Activated CD4-positive, alpha-beta T cell treated with anti-CD3 and anti-CD28 coated beads, Interleukin-2, amount 10 ng/mL, durations not matched to agents 24 days and 14 days (primary cell): ENCODE measurements around the gene AQP10. TPM values are rescaled to one million over a fixed set of nuclear protein-coding genes. Genes with fewer than 3 reads are reported as not detected.
"Not testable (repeated sequence)": the region's sequence is repeated elsewhere in the genome, so short reads cannot be mapped to it uniquely, and the experiment has no call there.

Experiments
- DNase-seq: peaks from one replicate; pipeline ENCODE4 v3.0.0; 2022
- H3K27ac Mint-ChIP-seq: one replicate; pipeline ENCODE4 v1.8.0; 2022; ENCODE audit warnings: mild to moderate bottlenecking, mixed read lengths
- H3K27me3 Mint-ChIP-seq: one replicate; pipeline ENCODE4 v1.8.0; 2022; ENCODE audit warnings: mixed read lengths
- H3K36me3 Mint-ChIP-seq: one replicate; pipeline ENCODE4 v1.8.0; 2022; ENCODE audit warnings: low read depth, mild to moderate bottlenecking, mixed read lengths
- H3K4me1 Mint-ChIP-seq: one replicate; pipeline ENCODE4 v1.8.0; 2021; ENCODE audit warnings: mixed read lengths
- H3K4me3 Mint-ChIP-seq: one replicate; pipeline ENCODE4 v1.8.0; 2022; ENCODE audit warnings: mild to moderate bottlenecking, moderate library complexity, mixed read lengths
- H3K9me3 Mint-ChIP-seq: one replicate; pipeline ENCODE4 v1.8.0; 2021; ENCODE audit warnings: mixed read lengths
- intact Hi-C: fragments of 100-400 bp; cut with micrococcal nuclease; formaldehyde crosslinking; loops from one replicate; pipeline ENCODE4 v1.15.1; 2023
- total RNA-seq: library from RNA; stranded (reverse); gene quantifications from 2 replicates; pipeline ENCODE4 v1.2.3, GENCODE V29; 2022

AQP10 gene
- not detected in 2 replicates for total RNA-seq

- H3K27ac Mint-ChIP-seq: no peak within 1 kb of the TSS
- no peak within 1 kb of the TSS for H3K4me3 Mint-ChIP-seq
- no peak for DNase-seq
- H3K27me3 Mint-ChIP-seq: peaks cover 32% of the 10 kb centered on the region
- H3K4me1 Mint-ChIP-seq: peaks cover 6% of the 10 kb centered on the region
- H3K36me3 Mint-ChIP-seq: no peaks in the 10 kb centered on the region
- peaks cover 12% of the 10 kb centered on the region for H3K9me3 Mint-ChIP-seq
- intact Hi-C loops: no loop called here
Observed at GRCh38 chr1:154320882-154321608, at the start of gene AQP10. TSS of gene AQP10 (plus strand) at chr1:154321093. CDS start at chr1:154321156, 63 bp downstream.

GRCh38 chr1:154272217-154272998 is 48.5 kb upstream of the AQP10 start, which contains the start of gene HAX1:
TSS of gene HAX1 (plus strand) at chr1:154272629. CDS start at chr1:154272724, 95 bp downstream.
- H3K36me3 Mint-ChIP-seq: peaks cover 35% of the 10 kb centered on the region
- H3K4me3 Mint-ChIP-seq: peak within 1 kb of the TSS; percentile 97
- peaks cover 39% of the 10 kb centered on the region for H3K4me1 Mint-ChIP-seq
- DNase-seq: peak; percentile 98
- peak within 1 kb of the TSS; percentile 98 for H3K27ac Mint-ChIP-seq
- H3K27me3 Mint-ChIP-seq: no peaks in the 10 kb centered on the region
- no peaks in the 10 kb centered on the region for H3K9me3 Mint-ChIP-seq
- intact Hi-C loops: loop anchor here (1.0 to 5.0 kb wide), 8 partner anchors 52 to 475 kb away; partner anchors contain the start of genes RPS27 and UBAP2L

- peaks cover 39% of the 10 kb centered on the region for H3K4me1 Mint-ChIP-seq
- H3K27me3 Mint-ChIP-seq: no peaks in the 10 kb centered on the region
- no peak for DNase-seq
- H3K27ac Mint-ChIP-seq: peak overlapping the region; percentile 98
- no peaks in the 10 kb centered on the region for H3K9me3 Mint-ChIP-seq
- intact Hi-C loops: loop anchor here (1.0 to 5.0 kb wide), 8 partner anchors 53 to 476 kb away; partner anchors contain the start of genes RPS27 and UBAP2L
- H3K36me3 Mint-ChIP-seq: peaks cover 37% of the 10 kb centered on the region
- peak overlapping the region; percentile 97 for H3K4me3 Mint-ChIP-seq
Observed at GRCh38 chr1:154272999-154273563, 47.8 kb upstream of the AQP10 start.

GRCh38 chr1:154276797-154277196 is 44.1 kb upstream of the AQP10 start:
- H3K27me3 Mint-ChIP-seq: no peaks in the 10 kb centered on the region
- H3K27ac Mint-ChIP-seq: no peak overlapping the region
- peaks cover 26% of the 10 kb centered on the region for H3K4me1 Mint-ChIP-seq
- peaks cover 13% of the 10 kb centered on the region for H3K36me3 Mint-ChIP-seq
- intact Hi-C loops: no loop called here
- H3K9me3 Mint-ChIP-seq: no peaks in the 10 kb centered on the region
- no peak overlapping the region for H3K4me3 Mint-ChIP-seq
- DNase-seq: peak; percentile 77

DNA sequence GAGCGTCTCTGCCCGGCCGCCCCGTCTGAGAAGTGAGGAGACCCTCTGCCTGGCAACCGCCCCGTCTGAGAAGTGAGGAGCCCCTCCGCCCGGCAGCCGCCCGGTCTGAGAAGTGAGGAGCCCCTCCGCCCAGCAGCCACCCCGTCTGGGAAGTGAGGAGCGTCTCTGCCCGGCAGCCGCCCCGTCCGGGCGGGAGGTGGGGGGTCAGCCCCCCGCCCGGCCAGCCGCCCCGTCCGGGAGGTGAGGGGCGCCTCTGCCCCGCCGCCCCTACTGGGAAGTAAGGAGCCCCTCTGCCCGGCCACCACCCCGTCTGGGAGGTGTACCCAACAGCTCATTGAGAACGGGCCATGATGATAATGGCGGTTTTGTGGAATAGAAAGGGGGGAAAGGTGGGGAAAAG is 33.3 kb upstream of the AQP10 start:
- H3K4me1 Mint-ChIP-seq, DNase-seq, H3K9me3 Mint-ChIP-seq, H3K27me3 Mint-ChIP-seq, H3K27ac Mint-ChIP-seq, intact Hi-C loops, H3K36me3 Mint-ChIP-seq, H3K4me3 Mint-ChIP-seq: not testable (repeated sequence)

DNA sequence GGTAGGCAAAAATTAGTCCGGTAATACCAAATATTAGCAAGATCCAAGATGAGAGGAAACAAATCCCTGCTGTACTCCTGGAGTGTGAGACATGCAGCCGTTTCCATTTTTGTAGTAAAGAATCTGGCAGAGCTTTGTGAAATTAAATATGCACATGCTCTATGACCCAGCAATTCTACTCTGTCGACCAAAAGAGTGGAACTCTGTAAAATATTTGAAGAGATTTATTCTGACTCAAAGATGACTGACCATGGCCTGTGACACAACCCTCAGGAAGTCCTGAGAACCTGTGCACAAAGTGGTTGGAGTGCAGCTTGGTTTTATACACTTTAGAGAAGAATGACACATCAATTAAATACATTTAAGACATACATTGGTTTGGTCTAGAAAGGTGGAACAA is 32.2 kb upstream of the AQP10 start:
- Mint-ChIP-seq H3K4me1 (peaks cover 3% of the 10 kb centered on the region), H3K27ac (no peak overlapping the region), H3K36me3 (no peaks in the 10 kb centered on the region), H3K27me3 (peaks cover 9% of the 10 kb centered on the region), H3K4me3 (no peak overlapping the region), H3K9me3 (peaks cover 6% of the 10 kb centered on the region)
- intact Hi-C loops: no loop called here
- DNase-seq: no peak

DNA sequence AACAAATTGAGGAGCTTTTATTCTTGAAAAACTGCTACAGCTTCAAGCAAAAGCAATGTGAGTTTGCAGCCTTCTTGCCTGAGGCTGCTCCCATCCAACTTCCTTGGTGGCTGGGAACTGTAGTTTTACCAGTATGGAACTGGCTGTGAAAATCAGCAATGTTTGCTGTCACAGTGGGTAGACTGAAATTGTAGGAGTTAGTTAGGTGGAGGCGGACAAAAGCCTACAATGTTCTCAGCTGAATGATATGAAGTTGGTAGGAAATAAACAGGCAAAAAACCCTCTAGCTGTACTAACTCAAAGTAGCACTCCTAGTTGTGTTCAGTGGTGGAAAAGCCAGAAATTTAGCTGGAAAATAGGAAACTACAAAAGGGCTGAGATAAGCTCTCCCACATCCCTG is 30.0 kb upstream of the AQP10 start:
- intact Hi-C loops: no loop called here
- H3K9me3 Mint-ChIP-seq: peaks cover 13% of the 10 kb centered on the region
- H3K27ac Mint-ChIP-seq: no peak overlapping the region
- no peak for DNase-seq
- H3K4me3 Mint-ChIP-seq: no peak overlapping the region
- peaks cover 9% of the 10 kb centered on the region for H3K27me3 Mint-ChIP-seq
- H3K4me1 Mint-ChIP-seq: no peaks in the 10 kb centered on the region
- peaks cover 5% of the 10 kb centered on the region for H3K36me3 Mint-ChIP-seq

DNA sequence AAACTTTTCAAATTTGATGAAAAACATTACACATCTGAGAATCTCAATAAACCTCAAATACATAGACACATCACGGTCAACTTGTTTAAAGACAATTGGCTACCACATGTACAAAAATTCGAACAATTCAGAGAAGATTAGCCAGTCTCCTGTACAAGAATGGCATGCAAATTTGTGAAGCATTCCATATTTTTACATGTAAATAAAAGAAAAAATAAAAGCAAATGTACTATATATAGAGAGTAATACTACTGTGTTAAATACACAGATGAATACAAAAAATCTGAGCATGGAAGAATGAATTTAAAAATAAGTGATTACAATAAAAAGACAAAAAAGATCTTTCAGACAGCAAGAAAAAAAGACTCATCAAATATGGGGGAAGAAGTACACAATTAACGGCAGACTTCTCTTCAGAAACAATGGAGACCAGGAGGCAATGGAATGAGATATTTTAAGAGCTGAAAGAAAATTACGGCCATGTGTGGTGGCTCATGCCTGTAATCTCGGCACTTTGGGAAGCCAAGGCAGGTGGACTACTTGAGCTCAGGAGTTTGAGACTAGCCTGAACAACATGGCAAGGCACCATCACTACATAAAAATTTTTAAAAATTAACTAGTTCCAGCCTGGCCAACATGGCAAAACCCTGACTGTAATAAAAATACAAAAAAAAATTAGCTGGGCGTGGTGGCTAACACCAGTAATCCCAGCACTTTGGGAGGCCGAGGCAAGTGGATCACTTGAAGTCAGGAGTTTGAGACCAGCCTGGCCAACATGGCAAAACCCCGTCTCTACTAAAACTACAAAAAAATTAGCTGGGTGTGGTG is 25.3 kb upstream of the AQP10 start:
- intact Hi-C loops: no loop called here

DNA sequence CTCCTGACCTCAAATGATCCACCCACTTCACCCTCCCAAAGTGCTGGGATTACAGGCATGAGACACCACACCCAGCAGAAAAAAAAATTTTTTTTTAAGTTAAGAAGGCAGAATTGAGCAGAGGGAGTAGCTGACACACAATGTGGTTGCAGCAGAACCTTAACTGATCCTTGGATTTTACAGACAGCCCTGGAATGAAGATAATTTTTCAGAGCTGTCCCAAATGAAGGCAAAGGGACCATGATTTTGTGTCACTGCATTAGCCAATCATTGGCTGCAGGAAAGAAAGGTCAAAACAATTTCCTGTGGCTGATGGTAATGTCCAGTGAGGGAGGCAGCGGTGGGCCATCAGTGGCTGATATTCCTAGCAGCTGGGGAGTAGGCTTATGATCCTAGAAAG is 19.3 kb upstream of the AQP10 start:
- peaks cover 6% of the 10 kb centered on the region for H3K27me3 Mint-ChIP-seq
- no peak for DNase-seq
- peaks cover 7% of the 10 kb centered on the region for H3K4me1 Mint-ChIP-seq
- intact Hi-C loops: no loop called here
- H3K9me3 Mint-ChIP-seq: no peaks in the 10 kb centered on the region
- no peak overlapping the region for H3K27ac Mint-ChIP-seq
- no peak overlapping the region for H3K4me3 Mint-ChIP-seq
- no peaks in the 10 kb centered on the region for H3K36me3 Mint-ChIP-seq

More for the DNA sequence above, 25.3 kb upstream of the AQP10 start:
- Mint-ChIP-seq H3K36me3 (peaks cover 5% of the 10 kb centered on the region), H3K27ac (no peak overlapping the region), H3K4me3 (no peak overlapping the region), H3K27me3 (peaks cover 13% of the 10 kb centered on the region), H3K4me1 (no peaks in the 10 kb centered on the region), H3K9me3 (peaks cover 13% of the 10 kb centered on the region)
- DNase-seq: no peak

DNA sequence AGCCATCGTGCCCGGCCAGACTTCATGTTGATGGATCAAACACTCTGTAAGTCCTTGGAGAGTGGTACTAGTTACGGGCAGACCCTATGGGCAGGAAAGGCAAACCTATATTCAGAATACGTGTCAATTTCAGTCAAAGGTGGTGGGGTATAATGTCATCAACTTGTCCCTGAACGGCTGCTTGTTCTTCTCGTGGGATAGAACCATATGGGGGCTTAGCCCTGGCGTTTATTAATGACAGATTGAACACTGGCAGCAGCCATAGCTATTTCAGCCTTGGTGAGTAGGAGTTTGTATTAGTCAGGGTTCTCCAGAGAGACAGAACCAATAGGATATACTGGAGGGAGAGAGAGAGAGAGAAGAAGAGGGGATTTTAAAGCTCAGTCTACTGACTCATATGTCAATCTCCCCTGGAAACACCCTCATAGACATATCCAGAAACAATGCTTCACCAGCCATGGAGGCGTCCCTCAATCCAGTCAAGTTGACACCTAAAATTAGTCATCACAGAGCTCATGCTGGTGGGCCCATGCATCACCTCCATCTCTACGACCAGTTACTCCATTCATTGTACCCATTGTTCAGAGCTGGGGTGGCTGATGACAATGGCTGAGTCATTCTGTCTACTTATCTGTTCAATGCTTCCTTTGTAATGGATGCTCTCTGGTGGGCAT is 16.1 kb upstream of the AQP10 start:
- peaks cover 1% of the 10 kb centered on the region for H3K36me3 Mint-ChIP-seq
- intact Hi-C loops: no loop called here
- DNase-seq: no peak
- no peaks in the 10 kb centered on the region for H3K27me3 Mint-ChIP-seq
- peaks cover 19% of the 10 kb centered on the region for H3K4me1 Mint-ChIP-seq
- H3K9me3 Mint-ChIP-seq: no peaks in the 10 kb centered on the region
- H3K4me3 Mint-ChIP-seq: no peak overlapping the region
- no peak overlapping the region for H3K27ac Mint-ChIP-seq

DNA sequence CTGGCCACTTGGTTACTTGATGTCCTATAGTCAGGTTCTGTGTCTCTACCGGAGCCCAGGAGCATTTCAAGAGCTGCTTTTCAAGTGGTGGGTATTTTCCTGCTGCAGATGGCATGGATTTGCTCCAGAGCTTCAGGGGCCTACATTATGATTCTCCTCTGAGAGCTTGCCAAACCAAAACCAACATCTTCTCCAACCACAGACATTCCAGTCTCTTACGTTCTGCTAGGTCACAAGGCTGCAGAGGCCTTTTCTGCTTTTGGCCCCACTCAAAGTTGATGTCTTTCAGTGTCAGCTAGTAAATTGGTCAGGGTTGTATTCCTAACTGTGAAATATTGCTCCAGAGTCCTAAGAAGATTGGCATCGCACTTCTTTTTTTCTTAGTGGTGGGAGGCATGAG is 14.7 kb upstream of the AQP10 start:
- no peak for DNase-seq
- H3K36me3 Mint-ChIP-seq: peaks cover 1% of the 10 kb centered on the region
- no peaks in the 10 kb centered on the region for H3K9me3 Mint-ChIP-seq
- no peak overlapping the region for H3K4me3 Mint-ChIP-seq
- intact Hi-C loops: no loop called here
- peaks cover 19% of the 10 kb centered on the region for H3K4me1 Mint-ChIP-seq
- no peaks in the 10 kb centered on the region for H3K27me3 Mint-ChIP-seq
- H3K27ac Mint-ChIP-seq: no peak overlapping the region

DNA sequence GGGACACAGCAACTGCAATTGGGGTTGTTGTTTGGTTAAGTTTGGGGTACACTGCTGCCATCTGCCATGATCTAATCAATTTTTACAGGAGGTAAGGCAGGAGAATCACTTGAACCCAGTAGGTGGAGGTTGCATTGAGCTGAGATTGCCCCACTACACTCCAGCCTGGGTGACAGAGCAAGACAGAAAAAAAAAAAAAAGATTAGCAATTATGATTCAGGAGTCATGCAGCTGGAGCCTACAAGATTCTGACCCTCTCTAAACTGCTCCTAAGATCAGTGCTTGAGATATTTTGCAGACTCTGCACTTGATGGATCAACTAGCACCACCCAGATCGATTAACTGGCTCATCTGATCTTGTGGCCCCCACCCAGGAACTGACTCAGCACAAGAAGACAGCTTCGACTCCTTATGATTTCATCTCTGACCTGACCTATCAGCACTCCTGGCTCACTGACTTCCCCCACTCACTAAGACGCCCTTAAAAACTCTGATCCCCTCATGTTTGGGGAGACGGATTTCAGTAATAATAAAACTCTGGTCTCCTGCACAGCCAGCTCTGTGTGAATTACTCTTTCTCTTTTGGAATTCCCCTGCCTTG is 13.1 kb upstream of the AQP10 start:
- H3K36me3 Mint-ChIP-seq, H3K27me3 Mint-ChIP-seq, intact Hi-C loops, H3K9me3 Mint-ChIP-seq, H3K4me3 Mint-ChIP-seq: not testable (repeated sequence)
- Mint-ChIP-seq H3K27ac (peak overlapping the region; percentile 52), H3K4me1 (peaks cover 19% of the 10 kb centered on the region)
- DNase-seq: peak; percentile 67

DNA sequence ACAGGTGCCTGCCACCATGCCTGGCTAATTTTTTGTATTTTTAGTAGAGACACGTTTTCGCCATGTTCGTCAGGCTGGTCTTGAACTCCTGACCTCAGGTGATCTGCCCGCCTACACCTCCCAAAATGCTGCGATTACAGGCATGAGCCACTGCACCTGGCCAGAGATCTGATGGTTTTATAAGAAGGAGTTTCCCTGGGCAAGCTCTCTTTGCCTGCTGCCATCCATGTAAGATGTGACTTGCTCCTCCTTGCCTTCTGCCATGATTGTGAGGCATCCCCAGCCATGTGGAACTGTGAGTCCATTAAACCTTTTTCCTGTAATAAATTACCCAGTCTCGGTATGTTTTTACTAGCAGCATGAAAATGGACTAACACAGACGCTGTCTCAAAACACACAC is 11.8 kb upstream of the AQP10 start:
- DNase-seq, H3K27me3 Mint-ChIP-seq, H3K9me3 Mint-ChIP-seq, intact Hi-C loops, H3K27ac Mint-ChIP-seq, H3K36me3 Mint-ChIP-seq, H3K4me3 Mint-ChIP-seq: not testable (repeated sequence)
- H3K4me1 Mint-ChIP-seq: peaks cover 19% of the 10 kb centered on the region
